GM19455 (cell line): Measurements from ENCODE around the gene FDX2.

Experiments used
- ATAC-seq: cut with Tn5 transposase; IDR thresholded peaks from one replicate; pipeline ENCODE4 v1.9.1; 2021; ENCODE audit not compliant: unreplicated experiment

Gene FDX2

GRCh38 chr19:10299545-10300458, 16.0 kb downstream of the FDX2 start:
- ATAC-seq: no peak

GRCh38 chr19:10295847-10296591, 19.8 kb downstream of the FDX2 start:
- ATAC-seq: no peak

GRCh38 chr19:10295305-10295846, 20.4 kb downstream of the FDX2 start:
- ATAC-seq: no peak

GRCh38 chr19:10294368-10294697, 21.5 kb downstream of the FDX2 start:
- ATAC-seq: no peak

GRCh38 chr19:10293637-10294367, 22.0 kb downstream of the FDX2 start:
- no peak for ATAC-seq

DNA sequence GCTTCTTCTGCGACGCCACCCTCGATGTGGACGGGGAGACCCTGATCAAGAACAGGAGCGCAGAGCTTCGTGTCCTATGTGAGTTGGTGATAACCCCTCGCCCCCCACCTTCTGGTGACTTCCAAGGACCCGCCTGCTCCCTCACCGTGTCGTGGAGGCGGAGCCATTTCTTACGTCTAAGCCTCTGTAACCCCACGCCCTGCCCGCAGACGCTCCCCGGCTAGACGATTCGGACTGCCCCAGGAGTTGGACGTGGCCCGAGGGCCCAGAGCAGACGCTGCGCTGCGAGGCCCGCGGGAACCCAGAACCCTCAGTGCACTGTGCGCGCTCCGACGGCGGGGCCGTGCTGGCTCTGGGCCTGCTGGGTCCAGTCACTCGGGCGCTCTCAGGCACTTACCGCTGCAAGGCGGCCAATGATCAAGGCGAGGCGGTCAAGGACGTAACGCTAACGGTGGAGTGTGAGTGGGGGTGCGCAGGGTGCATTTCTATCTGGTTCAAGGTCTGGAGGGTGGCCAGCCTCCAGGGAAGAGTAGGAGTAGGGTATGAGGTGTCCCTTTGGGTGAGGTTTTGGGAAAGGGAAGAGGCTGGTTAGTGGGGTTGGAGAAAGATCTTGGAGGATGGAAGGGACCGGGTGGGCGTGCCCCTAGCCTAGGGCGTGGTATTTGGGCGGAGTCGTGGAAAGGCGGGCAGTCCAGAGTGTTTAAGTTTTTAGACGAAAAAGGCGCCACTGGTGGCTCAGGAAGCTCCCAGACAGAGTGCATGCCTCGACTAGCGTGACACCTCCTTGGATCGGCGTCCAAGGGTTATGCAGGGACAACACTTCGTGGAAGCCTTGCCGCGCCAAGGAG, 22.8 kb downstream of the FDX2 start:
- ATAC-seq: no peak

DNA sequence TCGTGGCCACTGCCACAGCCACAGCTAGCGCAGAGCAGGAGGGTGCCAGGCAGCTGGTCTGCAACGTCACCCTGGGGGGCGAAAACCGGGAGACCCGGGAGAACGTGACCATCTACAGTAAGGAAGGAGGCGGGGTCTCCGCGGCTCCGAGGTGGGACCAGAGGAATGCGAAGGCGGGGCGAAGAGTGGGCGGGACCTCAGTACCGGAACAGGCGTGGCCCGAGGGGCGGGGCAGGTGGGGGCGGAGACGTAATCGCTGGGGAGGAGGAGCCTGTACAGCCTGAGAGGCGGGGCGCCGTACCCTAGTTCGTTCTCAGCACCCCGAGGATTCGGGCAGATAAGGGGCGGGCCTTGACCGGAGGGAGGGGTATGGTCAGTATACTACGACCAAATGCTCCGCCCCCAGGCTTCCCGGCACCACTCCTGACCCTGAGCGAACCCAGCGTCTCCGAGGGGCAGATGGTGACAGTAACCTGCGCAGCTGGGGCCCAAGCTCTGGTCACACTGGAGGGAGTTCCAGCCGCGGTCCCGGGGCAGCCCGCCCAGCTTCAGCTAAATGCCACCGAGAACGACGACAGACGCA, 23.5 kb downstream of the FDX2 start:
- ATAC-seq: peak; percentile 59

- ATAC-seq: no peak
Measured at GRCh38 chr19:10291554-10292205, 24.1 kb downstream of the FDX2 start.

GRCh38 chr19:10290876-10291553, 24.8 kb downstream of the FDX2 start:
- no peak for ATAC-seq

- no peak for ATAC-seq
Measured at GRCh38 chr19:10290357-10290875, 25.4 kb downstream of the FDX2 start.

DNA sequence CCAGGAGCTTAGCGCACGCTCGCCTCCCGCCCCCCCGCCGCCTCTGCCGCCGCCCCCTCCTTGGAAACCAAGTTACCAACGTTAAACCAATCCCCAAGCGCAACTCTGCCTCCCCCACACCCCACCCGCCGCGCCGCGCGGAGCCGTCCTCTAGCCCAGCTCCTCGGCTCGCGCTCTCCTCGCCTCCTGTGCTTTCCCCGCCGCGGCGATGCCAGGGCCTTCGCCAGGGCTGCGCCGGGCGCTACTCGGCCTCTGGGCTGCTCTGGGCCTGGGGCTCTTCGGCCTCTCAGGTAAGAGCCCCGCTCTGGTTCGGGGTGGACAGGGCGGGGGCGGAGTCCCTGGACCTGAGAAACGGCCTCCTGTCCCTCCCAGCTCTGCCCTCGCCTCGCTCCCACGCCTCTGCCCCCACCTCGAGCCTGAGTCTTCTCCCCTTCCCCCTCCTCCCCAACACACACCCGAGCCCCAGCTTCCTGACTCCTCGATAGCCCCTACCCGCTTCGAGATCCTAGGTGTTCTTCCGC, 25.9 kb downstream of the FDX2 start, which contains the start of gene ICAM5:
Gene ICAM5 (plus strand): TSS at position 117 of the 521 bp plus-strand sequence. CDS start 92 bp downstream, at position 209.
- no peak for ATAC-seq

DNA sequence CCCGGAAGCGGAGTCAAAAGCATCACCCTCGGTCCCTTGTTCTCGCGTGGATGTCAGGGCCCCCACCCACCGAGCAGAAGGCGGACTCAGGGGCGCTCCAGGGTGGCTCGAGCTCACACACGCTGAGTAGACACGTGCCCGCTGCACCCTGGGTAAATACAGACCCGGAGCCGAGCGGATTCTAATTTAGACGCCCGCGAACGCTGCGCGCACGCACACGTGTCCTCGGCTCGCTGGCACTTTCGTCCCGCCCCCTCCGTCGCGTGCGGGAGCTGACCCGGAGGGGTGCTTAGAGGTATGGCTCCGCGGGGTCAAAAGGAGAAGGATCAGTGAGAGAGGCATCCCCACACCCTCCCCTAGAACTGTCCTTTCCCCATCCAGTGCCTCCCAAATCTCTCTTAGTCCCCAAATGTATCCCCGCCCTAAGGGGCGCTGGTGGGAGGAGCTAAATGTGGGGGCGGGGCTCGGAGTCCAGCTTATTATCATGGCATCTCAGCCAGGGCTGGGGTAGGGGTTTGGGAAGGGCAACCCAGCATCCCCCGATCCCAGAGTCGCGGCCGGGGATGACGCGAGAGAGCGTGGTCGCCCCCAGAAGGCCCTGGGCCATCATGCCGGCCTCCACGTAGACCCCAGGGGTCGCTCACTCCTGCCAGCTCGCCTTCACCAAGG, 26.5 kb downstream of the FDX2 start:
- ATAC-seq: no peak

- ATAC-seq: no peak
Measured at GRCh38 chr19:10288662-10289166, 27.1 kb downstream of the FDX2 start.

DNA sequence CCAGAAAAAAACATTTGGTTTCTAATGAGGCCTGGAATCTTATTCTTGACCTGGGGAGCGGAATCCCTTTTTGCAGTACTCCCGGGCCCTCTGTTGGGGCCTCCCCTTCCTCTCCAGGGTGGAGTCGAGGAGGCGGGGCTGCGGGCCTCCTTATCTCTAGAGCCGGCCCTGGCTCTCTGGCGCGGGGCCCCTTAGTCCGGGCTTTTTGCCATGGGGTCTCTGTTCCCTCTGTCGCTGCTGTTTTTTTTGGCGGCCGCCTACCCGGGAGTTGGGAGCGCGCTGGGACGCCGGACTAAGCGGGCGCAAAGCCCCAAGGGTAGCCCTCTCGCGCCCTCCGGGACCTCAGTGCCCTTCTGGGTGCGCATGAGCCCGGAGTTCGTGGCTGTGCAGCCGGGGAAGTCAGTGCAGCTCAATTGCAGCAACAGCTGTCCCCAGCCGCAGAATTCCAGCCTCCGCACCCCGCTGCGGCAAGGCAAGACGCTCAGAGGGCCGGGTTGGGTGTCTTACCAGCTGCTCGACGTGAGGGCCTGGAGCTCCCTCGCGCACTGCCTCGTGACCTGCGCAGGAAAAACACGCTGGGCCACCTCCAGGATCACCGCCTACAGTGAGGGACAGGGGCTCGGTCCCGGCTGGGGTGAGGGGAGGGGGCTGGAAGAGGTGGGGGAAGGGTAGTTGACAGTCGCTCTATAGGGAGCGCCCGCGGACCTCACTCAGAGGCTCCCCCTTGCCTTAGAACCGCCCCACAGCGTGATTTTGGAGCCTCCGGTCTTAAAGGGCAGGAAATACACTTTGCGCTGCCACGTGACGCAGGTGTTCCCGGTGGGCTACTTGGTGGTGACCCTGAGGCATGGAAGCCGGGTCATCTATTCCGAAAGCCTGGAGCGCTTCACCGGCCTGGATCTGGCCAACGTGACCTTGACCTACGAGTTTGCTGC, 28.7 kb downstream of the FDX2 start, which contains the start of gene ICAM4:
Gene ICAM4 (plus strand): TSS at position 153 of the 935 bp plus-strand sequence. CDS start 58 bp downstream, at position 211.
- ATAC-seq: no peak

- no peak for ATAC-seq
Measured at GRCh38 chr19:10285393-10285792, 30.4 kb downstream of the FDX2 start.

GRCh38 chr19:10284960-10285278, 30.9 kb downstream of the FDX2 start:
- no peak for ATAC-seq
